ENCODE results near the gene CYGB. TPM values are rescaled to one million over a fixed set of nuclear protein-coding genes. Genes with fewer than 3 reads are reported as not detected.

Gene CYGB
- polyA plus RNA-seq, 3 donors = not detected

GRCh38 chr17:76561332-76561731, 23.8 kb upstream of the CYGB start:
- Histone ChIP-seq H3K79me2 (ENCODE audit: insufficient read depth, low read length) (peaks cover 52% of the 10 kb centered on the region), H3K4me3 (replicated peaks in 1 of 3; ENCODE audit: low read depth in 2 of 3, low read length in 3 of 3) (peak overlapping the region in 1 of 3 experiments; percentile 21), H2AFZ (ENCODE audit: insufficient read depth, low read depth, low read length, poor library complexity, severe bottlenecking) (no peak overlapping the region), H3K36me3 (replicated peaks in 1 of 2; ENCODE audit: control insufficient read depth in 1 of 2, insufficient read depth in 2 of 2, low read length in 2 of 2) (peaks cover 33 to 42% of the 10 kb centered on the region in 2 donors), H4K20me1 (ENCODE audit: insufficient read depth, low read length) (peaks cover 55% of the 10 kb centered on the region), H3K9ac (ENCODE audit: insufficient read depth, low read length, poor library complexity, severe bottlenecking) (no peak overlapping the region), H3K4me2 (replicated peaks; ENCODE audit: extremely low read depth, low read length, poor library complexity, severe bottlenecking) (peak overlapping the region; percentile 34), H3K27ac (ENCODE audit: low read depth in 1 of 2, low read length in 2 of 2) (no peak overlapping the region), H3K27me3 (ENCODE audit: control insufficient read depth in 2 of 2, insufficient read depth in 2 of 2, low read length in 2 of 2) (no peaks in the 10 kb centered on the region), H3K4me1 (ENCODE audit: control insufficient read depth in 1 of 2, insufficient read depth in 2 of 2, low read length in 2 of 2) (peaks cover 44 to 68% of the 10 kb centered on the region in 2 donors), H3K9me3 (replicated peaks in 1 of 2; ENCODE audit: control insufficient read depth in 1 of 2, insufficient read depth in 1 of 2, low read length in 2 of 2) (no peaks in the 10 kb centered on the region)
- H3K36me3 Mint-ChIP-seq = peaks cover 43 to 59% of the 10 kb centered on the region in 2 donors
- H3K4me1 Mint-ChIP-seq = peaks cover 63% of the 10 kb centered on the region
- H3K9me3 Mint-ChIP-seq = no peaks in the 10 kb centered on the region
- no peak for DNase-seq
- H3K27ac Mint-ChIP-seq = peak overlapping the region in 3 of 7 donors; percentile 10 to 61 (median 32)
- H3K4me3 Mint-ChIP-seq = peak overlapping the region in 1 of 2 donors; percentile 4
- intact Hi-C loops (cut with micrococcal nuclease) = no loop called here
- TF ChIP-seq, protein P1, sequence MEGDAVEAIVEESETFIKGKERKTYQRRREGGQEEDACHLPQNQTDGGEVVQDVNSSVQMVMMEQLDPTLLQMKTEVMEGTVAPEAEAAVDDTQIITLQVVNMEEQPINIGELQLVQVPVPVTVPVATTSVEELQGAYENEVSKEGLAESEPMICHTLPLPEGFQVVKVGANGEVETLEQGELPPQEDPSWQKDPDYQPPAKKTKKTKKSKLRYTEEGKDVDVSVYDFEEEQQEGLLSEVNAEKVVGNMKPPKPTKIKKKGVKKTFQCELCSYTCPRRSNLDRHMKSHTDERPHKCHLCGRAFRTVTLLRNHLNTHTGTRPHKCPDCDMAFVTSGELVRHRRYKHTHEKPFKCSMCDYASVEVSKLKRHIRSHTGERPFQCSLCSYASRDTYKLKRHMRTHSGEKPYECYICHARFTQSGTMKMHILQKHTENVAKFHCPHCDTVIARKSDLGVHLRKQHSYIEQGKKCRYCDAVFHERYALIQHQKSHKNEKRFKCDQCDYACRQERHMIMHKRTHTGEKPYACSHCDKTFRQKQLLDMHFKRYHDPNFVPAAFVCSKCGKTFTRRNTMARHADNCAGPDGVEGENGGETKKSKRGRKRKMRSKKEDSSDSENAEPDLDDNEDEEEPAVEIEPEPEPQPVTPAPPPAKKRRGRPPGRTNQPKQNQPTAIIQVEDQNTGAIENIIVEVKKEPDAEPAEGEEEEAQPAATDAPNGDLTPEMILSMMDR (IDR thresholded peaks at IDR 0.05) = no peak
- WGBS (ENCODE audit: insufficient coverage) = 76% methylated on average over 4 of the region's 7 CpGs
- H3K27me3 Mint-ChIP-seq (ENCODE audit: low read depth in 3 of 3) = peaks cover 0 to 3% (median 0%) of the 10 kb centered on the region in 3 donors

GRCh38 chr17:76560877-76561221, 23.3 kb upstream of the CYGB start:
- Histone ChIP-seq H3K4me2 (replicated peaks; ENCODE audit: extremely low read depth, low read length, poor library complexity, severe bottlenecking) (peak overlapping the region; percentile 34), H4K20me1 (ENCODE audit: insufficient read depth, low read length) (peaks cover 50% of the 10 kb centered on the region)

More at GRCh38 chr17:76560877-76561221, 23.3 kb upstream of the CYGB start:
- H3K4me3 Mint-ChIP-seq = peak overlapping the region; percentile 46 to 57
- Histone ChIP-seq H3K27me3 (ENCODE audit: control insufficient read depth in 2 of 2, insufficient read depth in 2 of 2, low read length in 2 of 2) (no peaks in the 10 kb centered on the region), H3K36me3 (replicated peaks in 1 of 2; ENCODE audit: control insufficient read depth in 1 of 2, insufficient read depth in 2 of 2, low read length in 2 of 2) (peaks cover 32 to 37% of the 10 kb centered on the region in 2 donors), H3K9me3 (replicated peaks in 1 of 2; ENCODE audit: control insufficient read depth in 1 of 2, insufficient read depth in 1 of 2, low read length in 2 of 2) (no peaks in the 10 kb centered on the region), H3K4me1 (ENCODE audit: control insufficient read depth in 1 of 2, insufficient read depth in 2 of 2, low read length in 2 of 2) (peaks cover 45 to 69% of the 10 kb centered on the region in 2 donors), H3K27ac (ENCODE audit: low read depth in 1 of 2, low read length in 2 of 2) (no peak overlapping the region), H3K79me2 (ENCODE audit: insufficient read depth, low read length) (peaks cover 52% of the 10 kb centered on the region), H3K4me3 (replicated peaks in 1 of 3; ENCODE audit: low read depth in 2 of 3, low read length in 3 of 3) (peak overlapping the region in 1 of 3 experiments; percentile 21), H3K9ac (ENCODE audit: insufficient read depth, low read length, poor library complexity, severe bottlenecking) (no peak overlapping the region), H2AFZ (ENCODE audit: insufficient read depth, low read depth, low read length, poor library complexity, severe bottlenecking) (no peak overlapping the region)
- TF ChIP-seq, protein P1 (IDR thresholded peaks at IDR 0.05) = no peak
- 39% methylated on average over 4 of the region's 6 CpGs for WGBS (ENCODE audit: insufficient coverage)
- peak overlapping the region in 4 of 7 donors; percentile 32 to 63 (median 50) for H3K27ac Mint-ChIP-seq
- peak in 1 of 3 donors; percentile 40 for DNase-seq
- H3K36me3 Mint-ChIP-seq = peaks cover 38 to 54% of the 10 kb centered on the region in 2 donors
- peaks cover 62% of the 10 kb centered on the region for H3K4me1 Mint-ChIP-seq
- intact Hi-C loops (cut with micrococcal nuclease) = no loop called here
- H3K27me3 Mint-ChIP-seq (ENCODE audit: low read depth in 3 of 3) = peaks cover 0 to 3% (median 0%) of the 10 kb centered on the region in 3 donors
- H3K9me3 Mint-ChIP-seq = no peaks in the 10 kb centered on the region
